Right hindlimb (tissue), 1 donor: ENCODE results near the gene LRMDA.

Source experiments
- DNase-seq: peaks from one replicate; pipeline ENCODE4 v3.0.0-alpha.2; 2018

LRMDA gene

GRCh38 chr10:76397181-76398042 is 966.0 kb downstream of the LRMDA start:
- peak; percentile 47 for DNase-seq

DNA sequence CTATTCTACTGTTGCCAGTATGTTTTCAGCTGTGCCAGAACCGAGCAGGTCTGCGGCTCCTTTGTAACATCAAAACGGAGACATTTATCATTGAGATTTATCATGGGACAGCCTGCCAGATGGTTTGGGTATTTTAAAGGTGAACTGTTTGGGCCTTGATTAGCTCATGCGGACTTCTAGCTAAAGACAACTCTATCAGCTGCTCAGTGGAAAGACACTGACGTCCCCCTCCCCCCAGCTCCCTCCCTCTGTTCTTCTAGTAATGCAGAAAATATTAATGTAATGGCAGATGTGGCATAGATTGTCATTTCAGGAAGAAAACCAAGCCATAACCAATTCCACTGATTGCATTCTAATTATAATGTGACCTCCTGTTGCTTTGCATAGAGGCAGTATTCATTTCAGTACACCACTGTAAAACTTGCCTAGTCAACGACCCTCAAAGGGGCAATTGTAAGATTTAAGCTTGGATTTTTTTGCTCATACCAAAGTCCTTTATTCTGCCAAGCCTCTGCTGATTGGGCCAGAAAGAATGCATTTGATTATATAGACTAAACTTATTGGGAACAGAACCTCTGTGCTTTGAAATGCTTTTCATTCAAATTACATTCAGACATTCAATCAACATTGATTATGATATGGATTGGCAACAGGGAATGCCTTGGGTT is 966.8 kb downstream of the LRMDA start:
- DNase-seq: peak; percentile 51

DNA sequence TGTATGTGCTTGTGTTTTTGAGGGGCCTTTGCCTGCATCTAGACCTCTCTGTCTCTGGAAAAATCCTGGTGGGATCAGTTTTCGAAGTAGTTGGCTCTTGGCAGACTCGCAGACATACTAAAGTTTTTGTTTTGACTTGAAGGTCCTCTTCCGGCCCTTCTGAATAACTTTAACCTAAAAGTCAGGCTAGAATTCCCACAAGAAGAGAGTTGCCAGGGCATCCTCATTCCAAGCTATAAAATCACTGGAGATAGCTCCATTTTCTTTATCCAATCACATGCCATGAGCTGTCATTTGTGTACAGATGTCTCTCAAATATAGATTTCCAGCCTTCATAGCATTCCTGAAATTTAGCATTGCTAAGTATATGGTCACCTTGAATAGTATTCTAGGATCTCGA is 967.8 kb downstream of the LRMDA start:
- DNase-seq: no peak

DNA sequence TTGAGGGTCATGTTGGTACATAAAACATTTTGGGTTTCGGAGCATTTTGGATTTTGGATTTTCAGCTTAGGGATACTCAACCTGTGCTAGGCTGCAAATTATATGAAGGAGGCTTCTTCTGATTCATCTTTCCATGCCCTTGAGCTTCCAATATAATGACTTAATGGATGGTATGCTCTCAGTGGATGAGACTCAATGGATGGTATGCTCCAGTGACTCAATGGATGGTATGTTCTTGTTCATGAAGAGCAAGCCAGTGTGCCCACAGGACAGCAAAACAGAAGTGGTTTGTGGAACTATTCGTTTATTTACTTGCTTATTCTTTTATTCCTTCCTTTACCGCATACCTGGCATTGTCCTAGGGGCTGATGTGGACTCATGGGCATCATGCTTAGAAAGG is 969.6 kb downstream of the LRMDA start:
- no peak for DNase-seq

DNA sequence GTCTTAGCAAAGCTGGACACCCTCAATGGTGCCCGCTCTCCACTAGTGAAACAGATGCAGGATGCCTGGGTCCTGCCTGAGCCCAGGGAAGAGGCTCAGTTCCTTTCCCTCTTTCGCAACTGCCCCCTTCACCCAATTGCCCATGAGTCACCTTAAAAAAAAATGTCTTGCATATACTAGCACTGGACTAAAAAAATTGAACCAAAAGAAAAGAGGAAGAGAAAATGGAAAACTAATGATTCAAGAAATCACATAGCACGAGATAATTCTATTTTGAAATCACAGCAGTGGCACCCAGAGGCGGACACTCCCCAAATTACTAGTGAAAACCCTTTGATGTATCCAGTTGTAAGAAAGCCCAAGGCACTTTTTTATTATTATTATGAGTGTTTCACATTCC is 972.5 kb downstream of the LRMDA start:
- DNase-seq: no peak

DNA sequence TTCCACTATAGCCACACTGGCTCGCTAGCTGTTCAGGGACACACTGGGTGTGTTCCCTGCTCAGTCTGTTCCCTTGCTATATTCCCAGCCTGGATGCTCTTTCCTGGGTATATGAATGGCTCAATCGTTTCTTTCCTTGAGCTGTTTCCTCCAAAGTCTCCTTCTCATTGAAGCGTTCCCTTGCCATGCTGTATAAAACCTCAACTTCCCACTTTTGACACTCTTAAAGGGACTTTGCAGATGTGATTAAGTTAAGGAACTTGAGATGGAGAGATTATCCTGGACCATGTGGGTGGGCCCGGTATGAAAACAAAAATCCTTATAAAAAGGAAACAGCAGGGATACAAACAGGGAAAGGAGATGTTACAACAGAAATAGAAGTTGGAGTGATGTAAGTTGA is 973.1 kb downstream of the LRMDA start:
- DNase-seq: no peak

DNA sequence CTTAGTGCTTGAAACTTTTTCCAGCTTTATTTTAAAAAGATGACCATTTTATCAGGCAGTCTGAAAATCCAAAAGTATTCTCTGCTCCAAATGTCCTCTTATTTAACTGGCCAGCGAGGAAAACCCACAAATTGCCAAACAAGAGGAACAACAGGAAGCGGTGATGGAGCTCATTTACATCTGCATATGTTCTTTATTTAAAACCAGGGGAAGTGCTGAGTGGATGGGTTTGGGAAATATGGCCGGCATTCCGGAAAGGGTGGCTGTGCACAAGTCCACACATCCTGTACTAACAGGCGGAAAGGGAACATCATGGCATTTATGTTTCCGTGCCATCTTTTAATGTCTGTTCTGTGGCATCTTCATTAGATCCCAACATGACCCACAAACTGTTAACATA is 974.5 kb downstream of the LRMDA start:
- no peak for DNase-seq

GRCh38 chr10:76408646-76409045 is 977.2 kb downstream of the LRMDA start:
- no peak for DNase-seq

DNA sequence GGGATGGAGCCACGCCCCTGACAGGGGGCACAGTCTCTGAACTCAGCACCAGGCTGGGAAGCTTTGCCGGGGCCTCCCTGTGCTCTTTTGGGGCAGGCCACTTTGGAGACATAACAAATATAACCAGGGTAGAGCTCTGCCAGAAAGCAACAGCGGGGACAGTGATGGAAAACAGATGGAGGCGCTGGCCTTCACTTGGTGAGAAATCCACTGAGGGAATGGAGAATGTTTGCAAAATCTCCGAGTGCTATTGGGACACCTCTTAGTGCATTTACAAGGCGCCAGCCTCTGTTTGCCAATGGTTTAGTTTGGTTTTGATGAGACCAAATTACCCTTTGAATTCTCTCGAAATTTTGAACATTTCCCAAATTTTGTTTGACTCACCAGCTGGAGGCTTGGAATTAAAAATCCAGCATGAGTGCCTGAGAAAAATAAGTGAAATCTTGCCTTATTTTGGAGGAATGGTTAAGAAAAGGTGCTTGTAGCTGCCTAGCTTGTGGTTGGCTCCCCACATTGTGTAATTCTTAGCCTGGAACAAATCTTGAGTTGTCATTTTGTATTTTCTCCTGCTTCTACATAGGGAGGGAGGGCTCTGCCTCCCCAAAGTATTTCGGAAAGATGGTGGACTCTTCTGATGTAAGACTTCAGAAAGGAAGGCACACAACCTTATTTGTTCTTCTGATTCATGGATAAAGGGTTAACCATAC is 980.5 kb downstream of the LRMDA start:
- no peak for DNase-seq

- no peak for DNase-seq
Measured at GRCh38 chr10:76415554-76415953, 984.1 kb downstream of the LRMDA start.

DNA sequence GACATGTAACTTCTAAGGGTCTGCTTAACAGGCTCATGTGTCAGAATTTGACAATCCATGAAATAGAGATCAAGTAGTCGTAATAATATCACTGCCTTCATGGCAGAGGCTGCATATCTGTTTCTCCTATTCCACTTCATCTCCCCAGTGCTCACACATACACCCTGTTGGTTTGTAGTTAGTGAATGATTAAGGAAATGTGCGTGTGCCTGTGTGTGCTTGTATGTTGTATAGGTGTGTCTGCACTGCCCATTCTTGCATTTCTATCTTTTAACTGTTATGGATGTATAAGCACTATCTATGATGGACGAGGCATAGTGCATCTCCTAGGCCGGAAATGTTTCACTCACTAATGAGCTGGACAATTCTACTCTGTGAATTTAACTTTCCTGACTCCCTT is 985.2 kb downstream of the LRMDA start:
- DNase-seq: no peak

DNA sequence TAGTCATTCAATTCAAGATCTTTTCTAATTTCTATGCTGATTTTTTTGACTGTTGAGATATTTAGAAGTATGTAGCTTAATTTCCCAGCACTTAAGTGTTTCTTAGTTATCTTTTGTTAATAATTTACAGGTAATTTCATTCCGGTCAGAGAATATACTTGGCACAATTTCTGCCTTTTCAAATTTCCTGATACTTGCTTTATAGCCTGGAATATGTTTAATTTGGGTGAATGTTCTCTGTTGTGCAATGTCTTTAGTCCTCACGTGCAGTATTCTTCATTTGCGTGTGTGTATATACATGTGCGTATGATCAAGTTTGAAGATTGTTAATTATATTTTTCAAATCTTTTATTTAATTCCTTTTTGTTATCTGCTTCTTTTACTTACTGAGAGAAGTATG is 989.3 kb downstream of the LRMDA start:
- DNase-seq: no peak

- DNase-seq: no peak
Measured at GRCh38 chr10:76422769-76423168, 991.3 kb downstream of the LRMDA start.

- no peak for DNase-seq
Measured at GRCh38 chr10:76428551-76429367, 997.3 kb downstream of the LRMDA start.

- DNase-seq: no peak
Measured at GRCh38 chr10:76429368-76430060, 998.1 kb downstream of the LRMDA start.

DNA sequence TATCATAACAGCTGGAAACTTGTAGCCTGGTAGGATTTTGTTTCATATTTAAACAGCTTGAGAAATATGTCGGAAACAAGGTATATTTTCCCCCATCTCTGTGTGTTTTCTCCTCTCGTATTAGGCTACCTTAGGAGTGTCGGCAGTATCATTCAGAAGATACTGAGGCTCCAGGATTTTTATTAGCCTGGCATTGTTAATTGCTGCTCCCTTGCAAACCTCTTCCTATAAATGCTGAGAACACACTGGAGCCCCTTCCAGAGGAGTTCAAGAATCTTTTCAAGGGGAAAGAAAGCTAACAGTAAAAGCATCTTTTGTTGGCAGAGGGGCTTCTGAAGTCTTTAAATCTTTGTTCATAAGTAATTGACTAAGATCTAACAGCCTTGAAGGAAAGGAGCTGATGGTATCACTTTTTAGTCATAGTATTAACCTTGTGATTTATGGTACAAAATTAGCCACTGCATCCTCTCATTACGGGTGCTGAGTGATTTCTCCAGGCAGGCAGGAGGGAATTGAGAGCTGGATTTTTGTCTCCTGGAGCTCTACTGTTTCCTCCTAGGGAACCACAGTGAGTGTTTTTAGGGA is 998.7 kb downstream of the LRMDA start:
- DNase-seq: no peak

- DNase-seq: no peak
Measured at GRCh38 chr10:76432016-76433012, 1000.9 kb downstream of the LRMDA start.

GRCh38 chr10:76433161-76434005 is 1002.0 kb downstream of the LRMDA start:
- DNase-seq: no peak

- no peak for DNase-seq
Measured at GRCh38 chr10:76435157-76435556, 1003.7 kb downstream of the LRMDA start.

DNA sequence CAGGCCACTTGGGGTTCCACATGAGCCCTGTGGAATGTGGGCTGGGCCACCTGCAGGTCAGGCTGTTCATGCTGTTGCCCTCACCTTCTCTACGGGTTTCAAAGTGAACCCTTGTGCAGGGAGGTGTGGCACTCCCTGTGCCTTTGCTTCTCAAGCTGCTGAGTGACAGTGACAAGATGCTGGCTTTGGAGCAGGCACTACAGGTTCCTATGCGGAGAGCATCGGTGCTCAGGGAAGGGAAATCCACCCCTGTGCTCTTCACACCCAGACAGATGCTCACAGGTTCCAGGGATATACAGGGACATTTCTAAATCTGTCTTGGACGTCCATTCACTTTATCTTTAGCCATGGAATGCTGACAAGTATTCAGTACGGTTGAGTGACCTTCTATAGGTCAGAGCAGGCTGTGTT is 1005.0 kb downstream of the LRMDA start:
- no peak for DNase-seq
